K562 (cell line): ENCODE measurements around the gene ICOSLG. TPM values are rescaled to one million over a fixed set of nuclear protein-coding genes. Genes with fewer than 3 reads are reported as not detected.

Source experiments
- ATAC-seq: fragments of 200-7000 bp; cut with Tn5 transposase; 3 replicates; pipeline ENCODE4 v1.9.1; 2020; ENCODE audit warnings: moderate library complexity
- BruUV-seq: library from RNA; stranded (reverse); fragments of 400-500 nt; replicated peaks from 2 replicates; lab custom pipeline; 2021; lab: Mats Ljungman, UMichigan
- CTCF ChIA-PET: fragments of 300-600 bp; formaldehyde crosslinking; extraction: SDS; loops from one replicate; lab custom pipeline; 2021; ENCODE audit warnings: low intra/inter-chr PET ratio; lab: Yijun Ruan, JAX
- POLR2A ChIA-PET: fragments of 300-600, 350-650 bp; sonication (Branson Sonifier 250); formaldehyde crosslinking; extraction: SDS; loops from one replicate; lab custom pipeline; 2021; ENCODE audit warnings: antibody characterized with exemption, inconsistent platforms; lab: Yijun Ruan, JAX
- DNase-seq, 4 experiments: peaks; one replicate each; pipeline versions ENCODE4 v3.0.0 to v3.0.0-alpha.2; 2011 to 2018; ENCODE audit warnings: low spot score in 3 of 4, mixed read lengths in 3 of 4; ENCODE audit errors: extremely low read depth in 1 of 4
- FAIRE-seq: peaks from 2 replicates; lab custom pipeline; 2011; peaks lifted over from hg19 to GRCh38; lab: Jason Lieb, UNC
- H2AFZ ChIP-seq: 2 replicates; pipeline ENCODE4 v1.6.0; 2011; ENCODE audit warnings: low read depth, low read length, control low read depth, inconsistent platforms
- H3K27ac ChIP-seq: fragments of 200-600 bp; 3 replicates; pipeline ENCODE4 v1.8.0; 2011; ENCODE audit warnings: low read depth, mild to moderate bottlenecking, control low read depth, inconsistent platforms, low read length, moderate library complexity, mixed read lengths; ENCODE audit errors: extremely low read depth
- H3K27me3 ChIP-seq, 2 experiments: fragments of 300-600 bp in 1 of 2; 2 replicates in 1 of 2; 3 replicates in 1 of 2; pipeline versions ENCODE4 v1.6.0 to v1.8.0; 2011; ENCODE audit warnings: inconsistent platforms in 2 of 2, low read length in 2 of 2, mild to moderate bottlenecking in 1 of 2, mixed read lengths in 1 of 2, moderate library complexity in 1 of 2; ENCODE audit not compliant: control insufficient read depth in 2 of 2, insufficient read depth in 2 of 2
- H3K36me3 ChIP-seq: fragments of 300-600 bp; 3 replicates; pipeline ENCODE4 v1.8.0; 2011; ENCODE audit warnings: mild to moderate bottlenecking, low read length, inconsistent platforms; ENCODE audit not compliant: control insufficient read depth, insufficient read depth
- H3K4me1 ChIP-seq, 2 experiments: fragments of 200-600 bp in 1 of 2; replicated peaks in 1 of 2; 2 replicates in 1 of 2; 3 replicates in 1 of 2; pipeline versions ENCODE4 v1.5.1 to v1.8.0; 2011; ENCODE audit warnings: inconsistent platforms in 2 of 2, low read length in 2 of 2, mild to moderate bottlenecking in 1 of 2, mixed read lengths in 1 of 2, moderate library complexity in 1 of 2; ENCODE audit not compliant: control insufficient read depth in 2 of 2, insufficient read depth in 2 of 2
- H3K4me2 ChIP-seq: 2 replicates; pipeline ENCODE4 v1.6.1; 2011; ENCODE audit warnings: low read length, control low read depth, inconsistent platforms, mixed read lengths; ENCODE audit not compliant: insufficient read depth
- H3K4me3 ChIP-seq: fragments of 200-600 bp; sonication (generic), shearing (Covaris generic); 2 replicates; pipeline ENCODE4 v1.5.1; 2016; ENCODE audit warnings: control low read depth, inconsistent platforms
- H3K79me2 ChIP-seq: fragments of 200-600 bp; 3 replicates; pipeline ENCODE4 v1.8.0; 2011; ENCODE audit warnings: low read length, inconsistent platforms; ENCODE audit not compliant: control insufficient read depth, insufficient read depth
- H3K9ac ChIP-seq, 2 experiments: 2 replicates each; pipeline versions ENCODE4 v1.6.0 to v1.6.1; 2011; ENCODE audit warnings: low read depth in 2 of 2, low read length in 2 of 2, control low read depth in 1 of 2, inconsistent platforms in 1 of 2, mild to moderate bottlenecking in 1 of 2, mixed read lengths in 1 of 2; ENCODE audit not compliant: insufficient read depth in 1 of 2
- H3K9me1 ChIP-seq: one replicate; pipeline ENCODE4 v1.6.0; 2011; ENCODE audit warnings: inconsistent platforms, mild to moderate bottlenecking, low read length, moderate library complexity; ENCODE audit not compliant: control insufficient read depth, insufficient read depth
- H3K9me3 ChIP-seq: replicated peaks from 2 replicates; pipeline ENCODE4 v1.5.1; 2011; ENCODE audit warnings: low read depth, low read length, inconsistent platforms; ENCODE audit not compliant: control insufficient read depth, insufficient read depth
- H4K20me1 ChIP-seq: replicated peaks from 2 replicates; pipeline ENCODE4 v1.6.1; 2011; ENCODE audit warnings: low read length, inconsistent platforms, mixed read lengths; ENCODE audit not compliant: control insufficient read depth, insufficient read depth
- CAMTA2 ChIP-seq: fragments of 250-450 bp; sonication (Bioruptor Pico); conservative IDR thresholded peaks from 2 replicates; pipeline ENCODE4 v1.5.1; 2022
- FOXP1 ChIP-seq: sonication (generic); formaldehyde crosslinking; IDR thresholded peaks from 2 replicates; pipeline ENCODE4 v1.8.0; 2022; ENCODE audit warnings: mild to moderate bottlenecking, missing genetic modification reagents
- GATAD2B ChIP-seq: fragments of 450-650 bp; IDR thresholded peaks from 2 replicates; pipeline ENCODE4 v1.6.1; 2017; ENCODE audit warnings: mild to moderate bottlenecking, borderline replicate concordance
- NFIX ChIP-seq: fragments of 250-450 bp; sonication (Bioruptor Pico); IDR thresholded peaks from 2 replicates; pipeline ENCODE4 v1.4.0; 2020; ENCODE audit warnings: low read depth, mild to moderate bottlenecking, moderate library complexity
- PYGO2 ChIP-seq: fragments of 450-650 bp; IDR thresholded peaks from 2 replicates; pipeline ENCODE4 v1.6.1; 2016; ENCODE audit warnings: mild to moderate bottlenecking, missing genetic modification characterization, moderate library complexity, missing compliant biosample characterization
- RBBP5 ChIP-seq: fragments of 200-600 bp; sonication (generic); IDR thresholded peaks from 2 replicates; pipeline ENCODE4 v1.6.1; 2012; ENCODE audit warnings: borderline replicate concordance, mild to moderate bottlenecking, low read length, control low read depth, inconsistent platforms; ENCODE audit not compliant: insufficient read depth, poor library complexity, severe bottlenecking
- RFX5 ChIP-seq: IDR thresholded peaks from 2 replicates; pipeline ENCODE4 v1.6.1; 2011; ENCODE audit warnings: low read depth, mild to moderate bottlenecking, improper control_type of control experiment, low read length
- SIN3B ChIP-seq: fragments of 450-650 bp; IDR thresholded peaks from 2 replicates; pipeline ENCODE4 v1.6.1; 2017; ENCODE audit warnings: low read depth, mild to moderate bottlenecking, moderate library complexity
- ZBTB17 ChIP-seq: fragments of 450-650 bp; formaldehyde crosslinking; IDR thresholded peaks from 2 replicates; pipeline ENCODE4 v1.4.0; 2020; ENCODE audit warnings: mild to moderate bottlenecking
- ZFP30 ChIP-seq: fragments of 250-450 bp; sonication (Bioruptor Pico); IDR thresholded peaks from 2 replicates; pipeline ENCODE4 v1.8.0; 2022; ENCODE audit warnings: moderate library complexity, mild to moderate bottlenecking, inconsistent platforms, borderline replicate concordance
- ZNF507 ChIP-seq: conservative IDR thresholded peaks from 2 replicates; pipeline ENCODE4 v1.6.1; 2017; ENCODE audit warnings: missing genetic modification characterization, missing compliant biosample characterization
- ZNF75A ChIP-seq: fragments of 450-650 bp; formaldehyde crosslinking; IDR thresholded peaks from 2 replicates; pipeline ENCODE4 v1.4.0; 2020; ENCODE audit warnings: mild to moderate bottlenecking
- WGBS: fragments of 100-300 bp; shearing (Covaris generic); methylation state at CpG from one replicate; pipeline ENCODE4 v1.1.6; 2016; ENCODE audit warnings: low coverage, mixed read lengths; ENCODE audit not compliant: insufficient coverage; ENCODE audit errors: missing lambda C conversion rate; 5-methylcytosine and 5-hydroxymethylcytosine counted together
- in situ Hi-C: fragments of 300-500 bp; cut with MboI; formaldehyde crosslinking; loops from 4 replicates; pipeline ENCODE4 v1.15.0; 2018; ENCODE audit warnings: inconsistent platforms, mixed read lengths
- intact Hi-C: fragments of 100-400 bp; cut with micrococcal nuclease; formaldehyde crosslinking; loops from 2 replicates; pipeline ENCODE4 v1.14.2; 2022
- polyA plus RNA-seq, 8 experiments: library from polyadenylated mRNA; depleted of rRNA in 4 of 8; stranded (reverse) in 5 of 8; unstranded in 3 of 8; fragments of >200 nt; fragmentation: Nextera tagmentation in 2 of 8; fragmentation: Illumina TruSeq in 1 of 8; extraction: Ambion mirVana in 2 of 8; extraction: Trizol in 1 of 8; gene quantifications; 2 replicates each; pipeline versions ENCODE4 v1.2.1 to v1.2.3, GENCODE V29; 2011 to 2014; ENCODE audit warnings: inconsistent platforms in 1 of 8, missing spikeins in 1 of 8
- total RNA-seq, 7 experiments: library from RNA; depleted of rRNA in 6 of 7; stranded (reverse); fragments of >200 nt in 6 of 7; fragmentation: Illumina TruSeq in 2 of 7; extraction: Trizol in 2 of 7; gene quantifications; 2 replicates each; pipeline versions ENCODE4 v1.2.1 to v1.2.3, GENCODE V29; 2011 to 2021; ENCODE audit warnings: low replicate concordance in 1 of 7
- TF ChIP-seq, protein P1 (sequence below): fragments of 250-450 bp; sonication (Bioruptor Pico); IDR thresholded peaks from 2 replicates; pipeline ENCODE4 v1.5.0; 2021
- TF ChIP-seq, protein P2 (sequence below): sonication (generic); formaldehyde crosslinking; IDR thresholded peaks from 2 replicates; pipeline ENCODE4 v1.8.0; 2022; ENCODE audit warnings: mild to moderate bottlenecking, low read depth, missing genetic modification reagents
- TF ChIP-seq, protein P3 (sequence below): fragments of 250-450 bp; sonication (Bioruptor Pico); IDR thresholded peaks from 2 replicates; pipeline ENCODE4 v1.8.0; 2022; ENCODE audit warnings: moderate library complexity, mild to moderate bottlenecking, inconsistent platforms

The ICOSLG gene
- total and polyA plus RNA-seq, 9 of the 15 experiments (the other 6 are each of a cell fraction or from before 2014, with no cell fraction given) = 0.01 to 1.4 (median 0.15) TPM

DNA sequence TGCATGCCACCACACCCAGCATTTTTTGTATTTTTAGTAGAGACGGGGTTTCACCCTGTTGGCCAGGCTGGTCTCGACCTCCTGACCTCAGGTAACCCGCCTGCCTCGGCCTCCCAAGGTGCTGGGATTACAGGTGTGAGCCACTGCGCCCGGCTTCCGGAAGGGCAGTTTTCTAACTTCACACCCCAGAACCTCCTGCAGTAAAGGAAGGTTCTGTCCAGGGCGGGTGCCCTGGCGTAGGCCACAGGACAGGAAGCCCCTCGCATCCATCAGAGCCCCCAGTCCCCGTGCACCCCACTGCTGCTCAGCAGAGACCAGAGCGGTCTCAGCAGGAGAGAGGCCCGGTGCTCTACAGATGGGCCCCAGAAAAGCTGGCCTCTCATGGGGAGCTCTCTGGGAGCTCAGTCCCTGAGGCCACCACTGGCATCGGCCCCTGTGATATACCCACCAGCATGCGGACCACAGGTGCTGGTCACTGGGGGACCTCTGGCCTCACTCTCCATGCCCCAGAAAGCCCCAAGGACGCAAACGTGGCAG is 25.1 kb upstream of the ICOSLG start:
- BruUV-seq = no TSS peak
- peak overlapping the region in 1 of 2 experiments; percentile 43; a peak in 2 of 4 replicates for H3K9ac ChIP-seq
- peaks cover 0 to 22% of the 10 kb centered on the region in 2 experiments; a peak in 2 of 5 replicates for H3K4me1 ChIP-seq
- intact Hi-C loops = no loop called here
- TF ChIP-seq PYGO2 (tag) (no peak), ZNF75A (CRISPR knock-in tag) (no peak), CAMTA2 (CRISPR knock-in tag) (no peak), ZNF507 (tag) (no peak), ZBTB17 (CRISPR knock-in tag) (no peak), RFX5 (no peak), ZFP30 (CRISPR knock-in tag) (no peak), RBBP5 (no peak), FOXP1 (no peak), NFIX (no peak), SIN3B (no peak), GATAD2B (no peak)
- TF ChIP-seq, protein P1, sequence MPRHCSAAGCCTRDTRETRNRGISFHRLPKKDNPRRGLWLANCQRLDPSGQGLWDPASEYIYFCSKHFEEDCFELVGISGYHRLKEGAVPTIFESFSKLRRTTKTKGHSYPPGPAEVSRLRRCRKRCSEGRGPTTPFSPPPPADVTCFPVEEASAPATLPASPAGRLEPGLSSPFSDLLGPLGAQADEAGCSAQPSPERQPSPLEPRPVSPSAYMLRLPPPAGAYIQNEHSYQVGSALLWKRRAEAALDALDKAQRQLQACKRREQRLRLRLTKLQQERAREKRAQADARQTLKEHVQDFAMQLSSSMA = no peak
- TF ChIP-seq, protein P2, sequence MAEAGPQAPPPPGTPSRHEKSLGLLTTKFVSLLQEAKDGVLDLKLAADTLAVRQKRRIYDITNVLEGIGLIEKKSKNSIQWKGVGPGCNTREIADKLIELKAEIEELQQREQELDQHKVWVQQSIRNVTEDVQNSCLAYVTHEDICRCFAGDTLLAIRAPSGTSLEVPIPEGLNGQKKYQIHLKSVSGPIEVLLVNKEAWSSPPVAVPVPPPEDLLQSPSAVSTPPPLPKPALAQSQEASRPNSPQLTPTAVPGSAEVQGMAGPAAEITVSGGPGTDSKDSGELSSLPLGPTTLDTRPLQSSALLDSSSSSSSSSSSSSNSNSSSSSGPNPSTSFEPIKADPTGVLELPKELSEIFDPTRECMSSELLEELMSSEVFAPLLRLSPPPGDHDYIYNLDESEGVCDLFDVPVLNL (CRISPR knock-in tag) = no peak
- TF ChIP-seq, protein P3, sequence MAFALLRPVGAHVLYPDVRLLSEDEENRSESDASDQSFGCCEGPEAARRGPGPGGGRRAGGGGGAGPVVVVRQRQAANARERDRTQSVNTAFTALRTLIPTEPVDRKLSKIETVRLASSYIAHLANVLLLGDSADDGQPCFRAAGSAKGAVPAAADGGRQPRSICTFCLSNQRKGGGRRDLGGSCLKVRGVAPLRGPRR (CRISPR knock-in tag) = no peak
- peaks cover 10% of the 10 kb centered on the region for H4K20me1 ChIP-seq
- in situ Hi-C loops = no loop called here
- WGBS = 29% methylated on average over 15 of the region's 17 CpGs
- H3K36me3 ChIP-seq = no peaks in the 10 kb centered on the region
- FAIRE-seq = no peak
- no peaks in the 10 kb centered on the region for H3K79me2 ChIP-seq
- no peak overlapping the region for H3K4me2 ChIP-seq
- no peak for DNase-seq
- H3K9me1 ChIP-seq = no peaks in the 10 kb centered on the region
- ChIA-PET POLR2A (interaction anchor here (1.0 kb wide), 1 partner anchor 12 kb away, joined by 3 read pairs; no protein-coding TSS in a partner anchor), CTCF (no interaction called here)
- no peak overlapping the region for H3K27ac ChIP-seq
- H2AFZ ChIP-seq = no peak overlapping the region
- H3K4me3 ChIP-seq = no peak overlapping the region
- H3K27me3 ChIP-seq = peaks cover 8 to 33% of the 10 kb centered on the region in 2 experiments; a peak in 3 of 5 replicates
- H3K9me3 ChIP-seq = no peaks in the 10 kb centered on the region
- no peak for ATAC-seq
